Psoas muscle (tissue), 8 donors: ENCODE data around the gene MMP11. TPM values are rescaled to one million over a fixed set of nuclear protein-coding genes. Genes with fewer than 3 reads are reported as not detected.

Experiments
- ATAC-seq, 4 donors: fragments of 200-7000 bp; cut with Tn5 transposase; one replicate each; pipeline ENCODE4 v1.9.1; 2020; ENCODE audit warnings: moderate library complexity in 3 of 4, mild to moderate bottlenecking in 2 of 4
- DNase-seq, 2 donors: peaks; one replicate each; pipeline ENCODE4 v3.0.0-alpha.2; 2020
- H3K27ac ChIP-seq: fragments of 200-600 bp; one replicate; pipeline ENCODE4 v1.8.0; 2022
- H3K27me3 ChIP-seq, 3 donors: fragments of 200-600 bp in 1 of 3; one replicate each; pipeline versions ENCODE4 v1.6.1 to v1.8.0; 2013 to 2022; ENCODE audit warnings: low read length in 2 of 3, mild to moderate bottlenecking in 2 of 3, moderate library complexity in 1 of 3; ENCODE audit not compliant: insufficient read depth in 3 of 3
- H3K36me3 ChIP-seq, 2 donors: fragments of 200-600 bp in 1 of 2; one replicate each; pipeline versions ENCODE4 v1.6.1 to v1.8.0; 2013 to 2022; ENCODE audit warnings: low read depth in 1 of 2, mild to moderate bottlenecking in 1 of 2, moderate library complexity in 1 of 2; ENCODE audit not compliant: insufficient read depth in 1 of 2
- H3K4me1 ChIP-seq: fragments of 200-600 bp; one replicate; pipeline ENCODE4 v1.8.0; 2022
- H3K4me3 ChIP-seq: fragments of 200-600 bp; one replicate; pipeline ENCODE4 v1.8.0; 2022; ENCODE audit warnings: mild to moderate bottlenecking
- H3K9me3 ChIP-seq: fragments of 200-600 bp; one replicate; pipeline ENCODE4 v1.8.0; 2022
- CTCF ChIP-seq: fragments of 200-600 bp; IDR thresholded peaks from one replicate; pipeline ENCODE4 v1.8.0; 2022; ENCODE audit warnings: antibody characterized with exemption
- WGBS, 3 donors: extraction: QIAGEN DNeasy Blood & Tissue Kit; methylation state at CpG; one replicate each; pipeline versions ENCODE4 v1.1.6 to v1.1.7; 2013; 5-methylcytosine and 5-hydroxymethylcytosine counted together
- intact Hi-C, 2 donors: fragments of 100-400 bp; cut with DNase I; formaldehyde crosslinking; loops; one replicate each; pipeline versions ENCODE4 v1.11.0 to v1.14.2; 2022
- polyA plus RNA-seq, 3 donors: library from polyadenylated mRNA; stranded (reverse); fragments of 200-250 nt; gene quantifications; one replicate each; pipeline ENCODE4 v1.2.3, GENCODE V29; 2013
- total RNA-seq, 4 donors: library from RNA; stranded (reverse); fragmentation: NEBNext Ultra II Directional in 2 of 4; extraction: Animal tissue kit (Norgen Biotek cat#: 25700) in 2 of 4; gene quantifications; one replicate each; pipeline versions ENCODE4 v1.2.1 to v1.2.4, GENCODE V29; 2021 to 2023
- donor health status: healthy with polysubstance abuse.
- donor health status: DM: no; HTN: no; CAD: no; lungs with moderate emphysema.
- donor health status: Bipolar disorder and iron deficiency.
- donor health status: healthy.
- donor health status: DM: yes; HTN: yes; CAD: no.
- donor health status: DM: no; HTN: no; CAD: no.
- donor health status: DM: no; HTN: no; CAD: no.
- donor health status: DM: yes; HTN: yes; CAD: no.

The MMP11 gene
- total and polyA plus RNA-seq, 7 donors, result 0.35 to 2.9 (median 1.3) TPM

- Histone ChIP-seq H3K4me1 (peaks cover 27% of the 10 kb centered on the region), H3K27me3 (no peaks in the 10 kb centered on the region), H3K36me3 (peaks cover 0 to 73% of the 10 kb centered on the region in 2 donors), H3K27ac (peak overlapping the region; percentile 36), H3K9me3 (no peaks in the 10 kb centered on the region), H3K4me3 (no peak overlapping the region)
- DNase-seq, result peak in 1 of 2 donors; percentile 54
- intact Hi-C loops, result loop anchor here in 1 of 2 donors (5.0 kb wide), 1 partner anchor 39 kb away; the partner anchor contains the start of gene SMARCB1
- no peak for TF ChIP-seq CTCF
- WGBS, 3 donors, result 78 to 83% (median 80%) methylated on average over 14 to 15 of the region's 15 CpGs
- ATAC-seq, result no peak
Observed at GRCh38 chr22:23826510-23827350, 54.1 kb downstream of the MMP11 start.

- intact Hi-C loops, result loop anchor here in 1 of 2 donors (5.0 kb wide), 1 partner anchor 40 kb away; the partner anchor contains the start of gene SMARCB1
- 81 to 88% (median 86%) methylated on average over 11 of the region's 11 CpGs for WGBS, 3 donors
- TF ChIP-seq CTCF, result no peak
- peak in 1 of 2 donors; percentile 45 for DNase-seq
- Histone ChIP-seq H3K27ac (peak overlapping the region; percentile 81), H3K4me1 (peaks cover 28% of the 10 kb centered on the region), H3K36me3 (peaks cover 0 to 66% of the 10 kb centered on the region in 2 donors), H3K27me3 (no peaks in the 10 kb centered on the region), H3K4me3 (no peak overlapping the region), H3K9me3 (no peaks in the 10 kb centered on the region)
- no peak for ATAC-seq
Observed at GRCh38 chr22:23827351-23827995, 54.8 kb downstream of the MMP11 start.

GRCh38 chr22:23828800-23829680 lies 56.4 kb downstream of the MMP11 start:
- peak; percentile 84 to 91 (median 91) for ATAC-seq
- intact Hi-C loops, result loop anchor here in 1 of 2 donors (5.0 kb wide), 1 partner anchor 42 kb away; the partner anchor contains the start of gene SMARCB1
- 49 to 74% (median 52%) methylated on average over 10 of the region's 10 CpGs for WGBS, 3 donors
- no peaks in the 10 kb centered on the region for H3K9me3 ChIP-seq
- H3K36me3 ChIP-seq, result peaks cover 0 to 61% of the 10 kb centered on the region in 2 donors
- peak; percentile 61 to 89 for DNase-seq
- TF ChIP-seq CTCF, result no peak
- peaks cover 36% of the 10 kb centered on the region for H3K4me1 ChIP-seq
- no peaks in the 10 kb centered on the region for H3K27me3 ChIP-seq
- peak overlapping the region; percentile 81 for H3K27ac ChIP-seq
- H3K4me3 ChIP-seq, result no peak overlapping the region

GRCh38 chr22:23829845-23830372 lies 57.3 kb downstream of the MMP11 start:
- WGBS, 3 donors, result 65 to 81% (median 70%) methylated on average over 7 of the region's 7 CpGs
- no peak for TF ChIP-seq CTCF

More at GRCh38 chr22:23829845-23830372, 57.3 kb downstream of the MMP11 start:
- Histone ChIP-seq H3K27ac (peak overlapping the region; percentile 81), H3K36me3 (peaks cover 0 to 59% of the 10 kb centered on the region in 2 donors), H3K4me3 (no peak overlapping the region), H3K4me1 (peaks cover 45% of the 10 kb centered on the region), H3K27me3 (no peaks in the 10 kb centered on the region), H3K9me3 (no peaks in the 10 kb centered on the region)
- DNase-seq (no peak), ATAC-seq (no peak)
- intact Hi-C loops, result loop anchor here in 1 of 2 donors (5.0 kb wide), 1 partner anchor 43 kb away; the partner anchor contains the start of gene SMARCB1
